H1 (cell line): ENCODE data around the gene NPR2. TPM values are rescaled to one million over a fixed set of nuclear protein-coding genes. Genes with fewer than 3 reads are reported as not detected.

Source experiments
- CTCF ChIA-PET: fragments of 300-600 bp; sonication (Branson Sonifier 250); formaldehyde crosslinking; loops from one replicate; lab custom pipeline; 2021; ENCODE audit not compliant: partially characterized antibody; lab: Charles Lee
- POLR2A ChIA-PET: fragments of 300-600 bp; sonication (Branson Sonifier 250); formaldehyde crosslinking; loops from one replicate; lab custom pipeline; 2021; ENCODE audit warnings: inconsistent platforms; ENCODE audit not compliant: partially characterized antibody; lab: Charles Lee
- DNase-seq, 2 experiments: peaks; one replicate each; pipeline versions ENCODE4 v3.0.0 to v3.0.0-alpha.2; 2010 to 2022; ENCODE audit warnings: low spot score in 2 of 2, low read depth in 1 of 2, mixed read lengths in 1 of 2
- FAIRE-seq: peaks from 2 replicates; lab custom pipeline; 2011; peaks lifted over from hg19 to GRCh38; lab: Jason Lieb, UNC
- H2AFZ ChIP-seq: 2 replicates; pipeline ENCODE4 v1.8.1; 2012; ENCODE audit warnings: low read length, inconsistent platforms
- H2AK5ac ChIP-seq: 2 replicates; pipeline ENCODE4 v1.6.1; 2013; ENCODE audit warnings: low read depth, low read length
- H2BK120ac ChIP-seq: replicated peaks from 2 replicates; pipeline ENCODE3; 2013; ENCODE audit warnings: low read depth, low read length, inconsistent platforms
- H2BK12ac ChIP-seq: 2 replicates; pipeline ENCODE4 v1.6.1; 2013; ENCODE audit warnings: low read depth, low read length
- H2BK15ac ChIP-seq: 2 replicates; pipeline ENCODE4 v1.6.1; 2013; ENCODE audit warnings: low read length
- H2BK20ac ChIP-seq: 2 replicates; pipeline ENCODE4 v1.6.1; 2013; ENCODE audit warnings: low read length
- H2BK5ac ChIP-seq: 2 replicates; pipeline ENCODE4 v1.6.1; 2013; ENCODE audit warnings: low read depth, low read length
- H3K14ac ChIP-seq: 2 replicates; pipeline ENCODE4 v1.6.1; 2013; ENCODE audit warnings: inconsistent platforms; ENCODE audit not compliant: insufficient read length
- H3K18ac ChIP-seq: 2 replicates; pipeline ENCODE4 v1.6.1; 2013; ENCODE audit warnings: low read length; ENCODE audit errors: extremely low read depth
- H3K23ac ChIP-seq: 2 replicates; pipeline ENCODE4 v1.6.1; 2013; ENCODE audit warnings: inconsistent platforms; ENCODE audit not compliant: insufficient read length
- H3K23me2 ChIP-seq: 2 replicates; pipeline ENCODE4 v1.6.1; 2013; ENCODE audit warnings: low read depth, low read length
- H3K27ac ChIP-seq: 2 replicates; pipeline ENCODE4 v1.6.1; 2011; ENCODE audit warnings: low read depth, low read length, inconsistent platforms
- H3K27me3 ChIP-seq, 4 experiments: replicated peaks in 1 of 4; 1 replicate in 1 of 4; 2 replicates in 3 of 4; pipeline versions ENCODE4 v1.6.1 to v1.8.1; 2011 to 2013; ENCODE audit warnings: low read length in 3 of 4, mild to moderate bottlenecking in 3 of 4, inconsistent platforms in 2 of 4, mixed read lengths in 2 of 4, moderate library complexity in 1 of 4; ENCODE audit not compliant: control insufficient read depth in 3 of 4, insufficient read depth in 3 of 4; ENCODE audit errors: extremely low read depth in 1 of 4
- H3K36me3 ChIP-seq, 4 experiments: 2 replicates each; pipeline versions ENCODE4 v1.6.1 to v1.8.1; 2011 to 2013; ENCODE audit warnings: mild to moderate bottlenecking in 4 of 4, low read length in 3 of 4, moderate library complexity in 2 of 4, control low read depth in 1 of 4, inconsistent platforms in 1 of 4; ENCODE audit not compliant: insufficient read depth in 4 of 4, control insufficient read depth in 2 of 4
- H3K4ac ChIP-seq: replicated peaks from 2 replicates; pipeline ENCODE3; 2013; ENCODE audit warnings: low read length, low read depth, mixed read lengths, inconsistent platforms; ENCODE audit not compliant: insufficient read length
- H3K4me1 ChIP-seq, 4 experiments: replicated peaks in 1 of 4; 1 replicate in 1 of 4; 2 replicates in 3 of 4; pipeline versions ENCODE4 v1.6.1 to v1.8.1; 2011 to 2013; ENCODE audit warnings: low read length in 3 of 4, inconsistent platforms in 2 of 4, mixed read lengths in 1 of 4; ENCODE audit not compliant: insufficient read depth in 4 of 4, control insufficient read depth in 3 of 4
- H3K4me2 ChIP-seq, 2 experiments: 2 replicates each; pipeline versions ENCODE4 v1.6.1 to v1.8.1; 2011 to 2013; ENCODE audit warnings: low read depth in 2 of 2, low read length in 2 of 2, control low read depth in 1 of 2, inconsistent platforms in 1 of 2, mild to moderate bottlenecking in 1 of 2; ENCODE audit not compliant: insufficient read depth in 1 of 2
- H3K4me3 ChIP-seq, 4 experiments: fragments of 200-600, 300-600 bp in 1 of 4; sonication (generic), shearing (Covaris generic), sonication (Bioruptor Twin) in 1 of 4; 2 replicates each; pipeline versions ENCODE4 v1.5.1 to v1.8.1; 2011 to 2016; ENCODE audit warnings: low read length in 4 of 4, low read depth in 3 of 4, control low read depth in 2 of 4, inconsistent platforms in 2 of 4, mild to moderate bottlenecking in 2 of 4, mixed read lengths in 1 of 4, moderate library complexity in 1 of 4; ENCODE audit not compliant: insufficient read depth in 2 of 4; ENCODE audit errors: extremely low read depth in 1 of 4
- H3K56ac ChIP-seq: replicated peaks from 2 replicates; pipeline ENCODE3; 2013; ENCODE audit warnings: low read depth, mild to moderate bottlenecking, mixed read lengths, low read length, inconsistent platforms; ENCODE audit not compliant: insufficient read length
- H3K79me1 ChIP-seq: 2 replicates; pipeline ENCODE4 v1.6.1; 2013; ENCODE audit warnings: low read depth, low read length, control low read depth
- H3K79me2 ChIP-seq, 2 experiments: 2 replicates each; pipeline versions ENCODE4 v1.6.1 to v1.8.1; 2012 to 2013; ENCODE audit warnings: low read length in 2 of 2, mild to moderate bottlenecking in 2 of 2, inconsistent platforms in 1 of 2; ENCODE audit not compliant: insufficient read depth in 2 of 2, control insufficient read depth in 1 of 2
- H3K9ac ChIP-seq, 4 experiments: replicated peaks in 1 of 4; 1 replicate in 1 of 4; 2 replicates in 3 of 4; pipeline versions ENCODE4 v1.6.1 to v1.8.1; 2011 to 2013; ENCODE audit warnings: low read depth in 3 of 4, low read length in 3 of 4, control low read depth in 2 of 4, mild to moderate bottlenecking in 2 of 4, moderate library complexity in 2 of 4, inconsistent platforms in 1 of 4; ENCODE audit errors: extremely low read depth in 1 of 4
- H3K9me3 ChIP-seq, 2 experiments: 2 replicates each; pipeline versions ENCODE4 v1.6.1 to v1.8.1; 2012 to 2013; ENCODE audit warnings: mild to moderate bottlenecking in 2 of 2, moderate library complexity in 2 of 2, control low read depth in 1 of 2, inconsistent platforms in 1 of 2, low read depth in 1 of 2, low read length in 1 of 2, mixed read lengths in 1 of 2; ENCODE audit not compliant: insufficient read depth in 2 of 2
- H4K20me1 ChIP-seq, 2 experiments: replicated peaks in 1 of 2; 2 replicates each; pipeline versions ENCODE3 to v1.8.1; 2011 to 2013; ENCODE audit warnings: inconsistent platforms in 2 of 2, low read length in 2 of 2, mild to moderate bottlenecking in 1 of 2; ENCODE audit not compliant: insufficient read depth in 2 of 2, control insufficient read depth in 1 of 2
- H4K5ac ChIP-seq: 2 replicates; pipeline ENCODE4 v1.6.1; 2013; ENCODE audit warnings: low read length, low read depth, mixed read lengths, inconsistent platforms; ENCODE audit not compliant: insufficient read length
- H4K8ac ChIP-seq: 2 replicates; pipeline ENCODE4 v1.8.0; 2013; ENCODE audit warnings: mild to moderate bottlenecking, moderate library complexity, low read length, inconsistent platforms; ENCODE audit not compliant: insufficient read depth; ENCODE audit errors: extremely low read depth
- H4K91ac ChIP-seq: replicated peaks from 2 replicates; pipeline ENCODE3; 2013; ENCODE audit warnings: low read length, mixed read lengths, inconsistent platforms; ENCODE audit not compliant: insufficient read length
- BACH1 ChIP-seq: IDR thresholded peaks from 2 replicates; pipeline ENCODE4 v1.6.1; 2012; ENCODE audit warnings: low read length, improper control_type of control experiment
- CHD2 ChIP-seq: IDR thresholded peaks from 2 replicates; pipeline ENCODE4 v1.6.1; 2012; ENCODE audit warnings: low read length, improper control_type of control experiment
- POLR2A ChIP-seq, 2 experiments: IDR thresholded peaks; 1 replicate in 1 of 2; 2 replicates in 1 of 2; pipeline ENCODE4 v1.6.1; 2011; ENCODE audit warnings: low read depth in 2 of 2, low read length in 2 of 2, mild to moderate bottlenecking in 2 of 2; ENCODE audit errors: control extremely low read depth in 1 of 2
- RAD21 ChIP-seq, 2 experiments: IDR thresholded peaks in 1 of 2; conservative IDR thresholded peaks in 1 of 2; 2 replicates each; pipeline ENCODE4 v1.6.1; 2011; ENCODE audit warnings: low read depth in 2 of 2, low read length in 2 of 2, improper control_type of control experiment in 1 of 2, inconsistent platforms in 1 of 2, mild to moderate bottlenecking in 1 of 2, moderate library complexity in 1 of 2
- RBBP5 ChIP-seq: IDR thresholded peaks from 2 replicates; pipeline ENCODE4 v1.7.1; 2012; ENCODE audit warnings: low read depth, mild to moderate bottlenecking, inconsistent platforms, low read length, moderate library complexity, borderline replicate concordance
- RXRA ChIP-seq: IDR thresholded peaks from 2 replicates; pipeline ENCODE4 v1.6.1; 2011; ENCODE audit warnings: low read depth, mild to moderate bottlenecking, low read length, moderate library complexity; ENCODE audit not compliant: insufficient read depth
- SP2 ChIP-seq: IDR thresholded peaks from 2 replicates; pipeline ENCODE4 v1.6.1; 2012; ENCODE audit warnings: mild to moderate bottlenecking, low read length, inconsistent platforms
- TEAD4 ChIP-seq: IDR thresholded peaks from 2 replicates; pipeline ENCODE4 v1.6.1; 2012; ENCODE audit warnings: low read depth, low read length, inconsistent platforms, mixed read lengths
- WGBS, 2 experiments: shearing (Covaris generic) in 1 of 2; methylation state at CpG; one replicate each; pipeline versions ENCODE4 v1.1.6 to v1.1.7; 2013 to 2015; ENCODE audit warnings: low lambda C conversion rate in 2 of 2, mixed read lengths in 2 of 2, inconsistent platforms in 1 of 2, low coverage in 1 of 2, missing lambda C conversion rate in 1 of 2; ENCODE audit not compliant: insufficient replicate concordance in 2 of 2, insufficient coverage in 1 of 2, insufficient read length in 1 of 2; ENCODE audit errors: extremely low coverage in 1 of 2, missing lambda C conversion rate in 1 of 2; 5-methylcytosine and 5-hydroxymethylcytosine counted together
- polyA plus RNA-seq, 7 experiments: library from polyadenylated mRNA; depleted of rRNA in 3 of 7; stranded (reverse) in 5 of 7; unstranded in 2 of 7; fragments of >200 nt in 5 of 7; fragments of 200-250 nt in 2 of 7; gene quantifications; 1 replicate in 5 of 7; 2 replicates in 1 of 7; 4 replicates in 1 of 7; pipeline versions ENCODE4 v1.2.1 to v1.2.3, GENCODE V29; 2011 to 2013; ENCODE audit warnings: missing spikeins in 2 of 7, mixed read lengths in 2 of 7
- total RNA-seq: library from RNA; stranded (reverse); fragmentation: NEBNext Ultra II Directional; extraction: Animal tissue kit (Norgen Biotek cat#: 25700); gene quantifications from 2 replicates; pipeline ENCODE4 v1.2.1, GENCODE V29; 2021
- TF ChIP-seq, protein P1 (sequence below): IDR thresholded peaks from 2 replicates; pipeline ENCODE4 v1.6.1; 2012; ENCODE audit warnings: inconsistent platforms

The NPR2 gene
- total and polyA plus RNA-seq, 2 of the 8 experiments (the other 6 are each of a cell fraction or from before 2014, with no cell fraction given): 11.0 to 17.0 TPM

DNA sequence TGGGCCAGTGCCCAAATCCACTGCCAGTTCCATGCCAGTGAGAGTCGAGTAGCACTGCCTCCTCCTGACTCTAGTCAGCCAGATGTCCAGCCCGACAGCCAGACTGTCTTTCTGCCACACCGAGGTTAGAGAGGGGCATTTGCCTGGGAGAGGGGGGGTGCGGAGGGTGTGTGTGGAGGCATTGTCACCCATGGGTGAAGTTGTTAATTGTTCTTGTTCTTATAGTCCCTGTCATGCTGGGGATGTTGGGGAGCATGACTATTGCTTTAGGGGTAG lies 41.2 kb upstream of the NPR2 start:
- DNase-seq (no peak), FAIRE-seq (no peak)
- Histone ChIP-seq H2AFZ (no peak overlapping the region), H3K4me3 (peak overlapping the region in 3 of 4 experiments; percentile 88 to 98 (median 96); a peak in 6 of 8 replicates), H3K36me3 (peaks cover 3 to 25% (median 15%) of the 10 kb centered on the region in 4 experiments; a peak in 6 of 8 replicates), H3K4me1 (peaks cover 0 to 19% (median 5%) of the 10 kb centered on the region in 4 experiments; a peak in 5 of 7 replicates), H3K79me1 (peaks cover 9% of the 10 kb centered on the region; the same call in 1 of the 2 replicates), H3K18ac (no peak overlapping the region), H3K27me3 (no peaks in the 10 kb centered on the region), H2BK12ac (no peak overlapping the region), H3K27ac (no peak overlapping the region), H4K8ac (no peak overlapping the region), H3K79me2 (peaks cover 21 to 35% of the 10 kb centered on the region in 2 experiments), H3K56ac (no peak overlapping the region), H4K5ac (no peak overlapping the region), H4K20me1 (peaks cover 11 to 19% of the 10 kb centered on the region in 2 experiments), H3K9me3 (no peaks in the 10 kb centered on the region), H3K4ac (no peak overlapping the region), H2BK15ac (no peak overlapping the region), H3K9ac (no peak overlapping the region; a peak in 1 of 7 replicates), H2BK20ac (no peak overlapping the region), H3K23me2 (peaks cover 11% of the 10 kb centered on the region), H2BK120ac (no peak overlapping the region), H3K14ac (no peak overlapping the region), H3K4me2 (peak overlapping the region; percentile 98 to 99), H2BK5ac (no peak overlapping the region), H2AK5ac (no peak overlapping the region), H3K23ac (no peak overlapping the region), H4K91ac (no peak overlapping the region)
- CTCF ChIA-PET: interaction anchor here (1.1 to 7.2 kb wide), 8 partner anchors 11 to 257 kb away, joined by 3 to 87 read pairs (median 4); partner anchors contain the start of genes CREB3 and TLN1
- TF ChIP-seq RXRA (no peak), POLR2A (IDR thresholded peaks at IDR 0.05; ENCODE audit: control extremely low read depth in 1 of 2, low read depth in 2 of 2, low read length in 2 of 2) (no peak), BACH1 (no peak), CHD2 (no peak), SP2 (no peak), TEAD4 (no peak), RBBP5 (no peak), RAD21 (IDR thresholded peaks at IDR 0.05 in 1 of 2, conservative IDR thresholded peaks at IDR 0.05 in 1 of 2; ENCODE audit: low read depth in 2 of 2, low read length in 2 of 2) (no peak)
- TF ChIP-seq, protein P1, sequence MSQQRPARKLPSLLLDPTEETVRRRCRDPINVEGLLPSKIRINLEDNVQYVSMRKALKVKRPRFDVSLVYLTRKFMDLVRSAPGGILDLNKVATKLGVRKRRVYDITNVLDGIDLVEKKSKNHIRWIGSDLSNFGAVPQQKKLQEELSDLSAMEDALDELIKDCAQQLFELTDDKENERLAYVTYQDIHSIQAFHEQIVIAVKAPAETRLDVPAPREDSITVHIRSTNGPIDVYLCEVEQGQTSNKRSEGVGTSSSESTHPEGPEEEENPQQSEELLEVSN: no peak
- 83% methylated on average over 4 of the region's 4 CpGs; no CpG with 5 or more reads in 1 of the 2 experiments for WGBS, 2 experiments
- POLR2A ChIA-PET: interaction anchor here (1.2 to 4.3 kb wide), 7 partner anchors 8 to 60 kb away, joined by 3 to 35 read pairs (median 8); partner anchors contain the start of gene TPM2
